ENCODE measurements around the gene RIBC2. TPM values are rescaled to one million over a fixed set of nuclear protein-coding genes. Genes with fewer than 3 reads are reported as not detected.
A peak's percentile ranks its signal among the peaks of the same experiment; 100 is the strongest.

The RIBC2 gene
- total and polyA plus RNA-seq, 2 of the 13 experiments (the other 11 are each of a cell fraction or from before 2014, with no cell fraction given): 0.55 TPM; not detected in 1

DNA sequence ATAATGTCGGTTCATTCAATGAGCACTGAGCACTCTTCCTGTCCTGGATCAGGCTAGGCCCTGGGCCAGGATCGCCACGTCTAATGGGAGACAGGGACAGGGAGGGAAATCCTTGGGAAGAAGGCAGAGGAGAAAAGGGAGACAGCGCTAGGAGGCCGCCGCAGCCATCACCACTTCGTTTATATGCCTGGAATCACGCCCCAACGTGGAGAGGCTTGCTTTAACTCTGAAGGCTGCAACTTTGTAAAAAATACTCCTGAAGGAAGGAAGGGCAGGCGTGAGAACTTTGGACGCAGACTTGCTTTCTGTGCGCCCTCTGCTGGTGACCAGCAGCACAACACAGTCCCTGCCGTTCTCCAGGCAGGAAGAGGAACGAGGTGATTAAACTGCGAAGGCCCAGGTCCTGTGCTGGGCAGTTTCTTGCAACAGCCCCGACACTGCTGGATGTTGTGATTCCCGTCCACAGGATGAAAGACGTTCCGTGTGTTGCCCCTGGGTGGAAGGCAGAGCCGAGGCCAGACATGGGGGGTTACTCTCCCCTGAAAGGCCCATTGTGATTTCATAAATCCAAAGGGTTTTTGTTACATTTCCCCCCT lies 22.1 kb downstream of the RIBC2 start (continued):
- no peak for TF ChIP-seq GRHL1 (CRISPR knock-in tag; conservative IDR thresholded peaks at IDR 0.05)
- 0 out of 2 replicates have a peak, but pooled peaks have one; percentile 45 for TF ChIP-seq THRA (CRISPR knock-in tag; IDR thresholded peaks at IDR 0.05; ENCODE audit: borderline replicate concordance)
- TF ChIP-seq GATAD1 (CRISPR knock-in tag; IDR thresholded peaks at IDR 0.05): peak; percentile 37; the same call in 1 of the 2 replicates
- peak; percentile 62; the same call in 1 of the 2 replicates for TF ChIP-seq ETV5 (CRISPR knock-in tag; IDR thresholded peaks at IDR 0.05; ENCODE audit: borderline replicate concordance)
- TF ChIP-seq NRL (CRISPR knock-in tag; IDR thresholded peaks at IDR 0.05; ENCODE audit: borderline replicate concordance): peak; percentile 72
- TF ChIP-seq GTF3A (CRISPR knock-in tag; conservative IDR thresholded peaks at IDR 0.05): no peak
- TF ChIP-seq HNF1A (IDR thresholded peaks at IDR 0.05; ENCODE audit: low read depth): no peak
- 0 out of 2 replicates have a peak, but pooled peaks have one; percentile 20 for TF ChIP-seq HNF1A (CRISPR knock-in tag; IDR thresholded peaks at IDR 0.05; ENCODE audit: borderline replicate concordance)
- TF ChIP-seq, protein P1, sequence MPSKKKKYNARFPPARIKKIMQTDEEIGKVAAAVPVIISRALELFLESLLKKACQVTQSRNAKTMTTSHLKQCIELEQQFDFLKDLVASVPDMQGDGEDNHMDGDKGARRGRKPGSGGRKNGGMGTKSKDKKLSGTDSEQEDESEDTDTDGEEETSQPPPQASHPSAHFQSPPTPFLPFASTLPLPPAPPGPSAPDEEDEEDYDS (CRISPR knock-in tag; IDR thresholded peaks at IDR 0.05): peak; percentile 56
- TF ChIP-seq ZNF678 (CRISPR knock-in tag; IDR thresholded peaks at IDR 0.05): no peak
- no peak for TF ChIP-seq NAIF1 (CRISPR knock-in tag; IDR thresholded peaks at IDR 0.05; ENCODE audit: borderline replicate concordance)
- TF ChIP-seq BRCA1 (CRISPR knock-in tag; IDR thresholded peaks at IDR 0.05): 0 out of 2 replicates have a peak, but pooled peaks have one; percentile 39
- peak; percentile 86 for TF ChIP-seq RAD21 (CRISPR knock-in tag; IDR thresholded peaks at IDR 0.05)
- TF ChIP-seq ZNF747 (CRISPR knock-in tag; IDR thresholded peaks at IDR 0.05; ENCODE audit: borderline replicate concordance): peak; percentile 70; the same call in 1 of the 2 replicates
- TF ChIP-seq, protein P2, sequence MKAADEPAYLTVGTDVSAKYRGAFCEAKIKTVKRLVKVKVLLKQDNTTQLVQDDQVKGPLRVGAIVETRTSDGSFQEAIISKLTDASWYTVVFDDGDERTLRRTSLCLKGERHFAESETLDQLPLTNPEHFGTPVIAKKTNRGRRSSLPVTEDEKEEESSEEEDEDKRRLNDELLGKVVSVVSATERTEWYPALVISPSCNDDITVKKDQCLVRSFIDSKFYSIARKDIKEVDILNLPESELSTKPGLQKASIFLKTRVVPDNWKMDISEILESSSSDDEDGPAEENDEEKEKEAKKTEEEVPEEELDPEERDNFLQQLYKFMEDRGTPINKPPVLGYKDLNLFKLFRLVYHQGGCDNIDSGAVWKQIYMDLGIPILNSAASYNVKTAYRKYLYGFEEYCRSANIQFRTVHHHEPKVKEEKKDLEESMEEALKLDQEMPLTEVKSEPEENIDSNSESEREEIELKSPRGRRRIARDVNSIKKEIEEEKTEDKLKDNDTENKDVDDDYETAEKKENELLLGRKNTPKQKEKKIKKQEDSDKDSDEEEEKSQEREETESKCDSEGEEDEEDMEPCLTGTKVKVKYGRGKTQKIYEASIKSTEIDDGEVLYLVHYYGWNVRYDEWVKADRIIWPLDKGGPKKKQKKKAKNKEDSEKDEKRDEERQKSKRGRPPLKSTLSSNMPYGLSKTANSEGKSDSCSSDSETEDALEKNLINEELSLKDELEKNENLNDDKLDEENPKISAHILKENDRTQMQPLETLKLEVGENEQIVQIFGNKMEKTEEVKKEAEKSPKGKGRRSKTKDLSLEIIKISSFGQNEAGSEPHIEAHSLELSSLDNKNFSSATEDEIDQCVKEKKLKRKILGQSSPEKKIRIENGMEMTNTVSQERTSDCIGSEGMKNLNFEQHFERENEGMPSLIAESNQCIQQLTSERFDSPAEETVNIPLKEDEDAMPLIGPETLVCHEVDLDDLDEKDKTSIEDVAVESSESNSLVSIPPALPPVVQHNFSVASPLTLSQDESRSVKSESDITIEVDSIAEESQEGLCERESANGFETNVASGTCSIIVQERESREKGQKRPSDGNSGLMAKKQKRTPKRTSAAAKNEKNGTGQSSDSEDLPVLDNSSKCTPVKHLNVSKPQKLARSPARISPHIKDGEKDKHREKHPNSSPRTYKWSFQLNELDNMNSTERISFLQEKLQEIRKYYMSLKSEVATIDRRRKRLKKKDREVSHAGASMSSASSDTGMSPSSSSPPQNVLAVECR (CRISPR knock-in tag; IDR thresholded peaks at IDR 0.05; ENCODE audit: borderline replicate concordance): peak; percentile 58; the same call in 1 of the 2 replicates

Measured in HepG2 (cell line).